ENCODE data around the gene GFRAL. TPM values are rescaled to one million over a fixed set of nuclear protein-coding genes. Genes with fewer than 3 reads are reported as not detected.

The GFRAL gene
- polyA plus RNA-seq, 1 donor from 2014 or later, result not detected

DNA sequence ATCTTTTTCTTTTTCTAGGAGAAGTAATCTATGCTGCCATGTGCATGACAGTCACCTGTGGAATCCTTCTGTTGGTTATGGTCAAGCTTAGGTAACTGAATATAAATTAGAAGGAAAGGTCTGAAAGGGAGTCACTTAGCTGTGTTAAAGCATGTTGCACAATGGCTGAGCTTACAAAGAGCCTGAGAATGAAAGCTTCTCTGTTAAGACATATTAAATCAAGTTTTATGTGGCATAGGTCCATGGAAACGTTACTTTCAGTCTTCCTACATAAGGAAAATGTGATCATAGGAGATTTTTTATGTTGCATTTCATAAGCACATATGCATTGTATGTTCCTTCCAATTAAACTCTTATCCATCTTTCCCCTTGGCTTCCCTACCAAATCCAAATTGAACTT lies 72.1 kb downstream of the GFRAL start:
- H3K27me3 ChIP-seq (ENCODE audit: insufficient read depth, low read depth, low read length), result no peaks in the 10 kb centered on the region
- H3K36me3 ChIP-seq (ENCODE audit: insufficient read depth, low read length), result no peaks in the 10 kb centered on the region
- no peaks in the 10 kb centered on the region for H3K79me2 ChIP-seq (replicated peaks; ENCODE audit: insufficient read depth, low read length)
- no peak overlapping the region for H3K4me3 ChIP-seq (ENCODE audit: low read length)
- no peak overlapping the region for H3K4me2 ChIP-seq (ENCODE audit: low read length)
- H3K27ac ChIP-seq (ENCODE audit: low read length), result no peak overlapping the region
- H3K9me2 ChIP-seq (ENCODE audit: insufficient read depth, low read length), result no peaks in the 10 kb centered on the region
- H2AFZ ChIP-seq (ENCODE audit: low read depth, low read length), result no peak overlapping the region
- H3K9ac ChIP-seq (ENCODE audit: low read length), result no peak overlapping the region
- no peaks in the 10 kb centered on the region for H3F3A ChIP-seq (ENCODE audit: insufficient read depth, low read length, poor library complexity, severe bottlenecking)
- H3K9me3 ChIP-seq (ENCODE audit: low read length), result no peaks in the 10 kb centered on the region
- no peak for TF ChIP-seq RAD21 (conservative IDR thresholded peaks at IDR 0.05)
- TF ChIP-seq MXI1 (conservative IDR thresholded peaks at IDR 0.05; ENCODE audit: poor library complexity, severe bottlenecking), result no peak
- TF ChIP-seq, protein P1, sequence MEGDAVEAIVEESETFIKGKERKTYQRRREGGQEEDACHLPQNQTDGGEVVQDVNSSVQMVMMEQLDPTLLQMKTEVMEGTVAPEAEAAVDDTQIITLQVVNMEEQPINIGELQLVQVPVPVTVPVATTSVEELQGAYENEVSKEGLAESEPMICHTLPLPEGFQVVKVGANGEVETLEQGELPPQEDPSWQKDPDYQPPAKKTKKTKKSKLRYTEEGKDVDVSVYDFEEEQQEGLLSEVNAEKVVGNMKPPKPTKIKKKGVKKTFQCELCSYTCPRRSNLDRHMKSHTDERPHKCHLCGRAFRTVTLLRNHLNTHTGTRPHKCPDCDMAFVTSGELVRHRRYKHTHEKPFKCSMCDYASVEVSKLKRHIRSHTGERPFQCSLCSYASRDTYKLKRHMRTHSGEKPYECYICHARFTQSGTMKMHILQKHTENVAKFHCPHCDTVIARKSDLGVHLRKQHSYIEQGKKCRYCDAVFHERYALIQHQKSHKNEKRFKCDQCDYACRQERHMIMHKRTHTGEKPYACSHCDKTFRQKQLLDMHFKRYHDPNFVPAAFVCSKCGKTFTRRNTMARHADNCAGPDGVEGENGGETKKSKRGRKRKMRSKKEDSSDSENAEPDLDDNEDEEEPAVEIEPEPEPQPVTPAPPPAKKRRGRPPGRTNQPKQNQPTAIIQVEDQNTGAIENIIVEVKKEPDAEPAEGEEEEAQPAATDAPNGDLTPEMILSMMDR (IDR thresholded peaks at IDR 0.05; ENCODE audit: poor library complexity, severe bottlenecking), result no peak
- TF ChIP-seq, protein P2, sequence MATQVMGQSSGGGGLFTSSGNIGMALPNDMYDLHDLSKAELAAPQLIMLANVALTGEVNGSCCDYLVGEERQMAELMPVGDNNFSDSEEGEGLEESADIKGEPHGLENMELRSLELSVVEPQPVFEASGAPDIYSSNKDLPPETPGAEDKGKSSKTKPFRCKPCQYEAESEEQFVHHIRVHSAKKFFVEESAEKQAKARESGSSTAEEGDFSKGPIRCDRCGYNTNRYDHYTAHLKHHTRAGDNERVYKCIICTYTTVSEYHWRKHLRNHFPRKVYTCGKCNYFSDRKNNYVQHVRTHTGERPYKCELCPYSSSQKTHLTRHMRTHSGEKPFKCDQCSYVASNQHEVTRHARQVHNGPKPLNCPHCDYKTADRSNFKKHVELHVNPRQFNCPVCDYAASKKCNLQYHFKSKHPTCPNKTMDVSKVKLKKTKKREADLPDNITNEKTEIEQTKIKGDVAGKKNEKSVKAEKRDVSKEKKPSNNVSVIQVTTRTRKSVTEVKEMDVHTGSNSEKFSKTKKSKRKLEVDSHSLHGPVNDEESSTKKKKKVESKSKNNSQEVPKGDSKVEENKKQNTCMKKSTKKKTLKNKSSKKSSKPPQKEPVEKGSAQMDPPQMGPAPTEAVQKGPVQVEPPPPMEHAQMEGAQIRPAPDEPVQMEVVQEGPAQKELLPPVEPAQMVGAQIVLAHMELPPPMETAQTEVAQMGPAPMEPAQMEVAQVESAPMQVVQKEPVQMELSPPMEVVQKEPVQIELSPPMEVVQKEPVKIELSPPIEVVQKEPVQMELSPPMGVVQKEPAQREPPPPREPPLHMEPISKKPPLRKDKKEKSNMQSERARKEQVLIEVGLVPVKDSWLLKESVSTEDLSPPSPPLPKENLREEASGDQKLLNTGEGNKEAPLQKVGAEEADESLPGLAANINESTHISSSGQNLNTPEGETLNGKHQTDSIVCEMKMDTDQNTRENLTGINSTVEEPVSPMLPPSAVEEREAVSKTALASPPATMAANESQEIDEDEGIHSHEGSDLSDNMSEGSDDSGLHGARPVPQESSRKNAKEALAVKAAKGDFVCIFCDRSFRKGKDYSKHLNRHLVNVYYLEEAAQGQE (IDR thresholded peaks at IDR 0.05; ENCODE audit: borderline replicate concordance), result no peak
- TF ChIP-seq EZH2 (IDR thresholded peaks at IDR 0.05; ENCODE audit: borderline replicate concordance, insufficient read depth, low read length, poor library complexity, severe bottlenecking), result no peak
- no peak for TF ChIP-seq POLR2AphosphoS5 (IDR thresholded peaks at IDR 0.05)
- no peak for TF ChIP-seq EP300 (conservative IDR thresholded peaks at IDR 0.05; ENCODE audit: poor library complexity, severe bottlenecking)
- TF ChIP-seq SMC3 (conservative IDR thresholded peaks at IDR 0.05; ENCODE audit: poor library complexity), result no peak
- TF ChIP-seq TAF1 (IDR thresholded peaks at IDR 0.05; ENCODE audit: low read depth), result no peak
- no peaks in the 10 kb centered on the region for H4K20me1 ChIP-seq (ENCODE audit: insufficient read depth)

DNA sequence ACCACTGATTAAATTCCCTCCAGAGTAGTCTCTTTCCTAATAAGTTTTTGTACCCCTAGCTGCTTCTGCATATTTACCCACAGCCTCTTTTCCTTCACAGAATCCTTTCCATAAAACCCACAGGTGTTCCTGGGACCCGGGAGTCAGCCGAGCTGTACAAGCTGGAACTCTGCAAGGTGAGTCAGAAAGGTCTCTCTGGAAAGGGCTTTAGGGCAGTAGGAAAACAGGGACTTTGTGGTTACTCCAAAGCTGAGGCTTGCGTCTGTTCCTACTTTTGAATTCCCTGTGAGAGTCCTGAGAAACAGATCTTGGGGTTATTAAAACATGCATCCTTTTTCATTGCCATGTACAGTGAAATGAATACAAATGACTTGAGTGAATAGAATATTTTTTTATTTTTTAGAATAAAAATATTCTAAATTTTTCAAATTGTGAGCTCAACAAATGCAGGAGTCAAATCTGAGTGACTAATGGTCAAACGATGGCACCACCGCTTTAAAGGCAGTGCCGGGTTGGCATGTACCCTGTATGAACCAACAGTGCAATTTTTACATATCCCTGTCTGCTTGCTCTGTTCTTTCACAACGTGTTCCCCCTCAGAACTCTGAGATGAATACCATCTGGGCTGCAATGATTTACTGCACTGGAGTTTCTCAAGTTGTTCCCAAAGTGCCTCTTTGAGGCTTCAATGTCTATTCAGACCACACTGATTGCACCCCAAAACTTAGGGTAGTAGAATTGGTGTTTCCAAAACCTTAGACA lies 78.4 kb downstream of the GFRAL start:
- no peaks in the 10 kb centered on the region for H3F3A ChIP-seq (ENCODE audit: insufficient read depth, low read length, poor library complexity, severe bottlenecking)
- no peaks in the 10 kb centered on the region for H4K20me1 ChIP-seq (ENCODE audit: insufficient read depth)
- H3K4me2 ChIP-seq (ENCODE audit: low read length), result no peak overlapping the region
- H3K27me3 ChIP-seq (ENCODE audit: insufficient read depth, low read depth, low read length), result no peaks in the 10 kb centered on the region
- H3K9ac ChIP-seq (ENCODE audit: low read length), result no peak overlapping the region
- no peak overlapping the region for H2AFZ ChIP-seq (ENCODE audit: low read depth, low read length)
- no peaks in the 10 kb centered on the region for H3K79me2 ChIP-seq (replicated peaks; ENCODE audit: insufficient read depth, low read length)
- H3K4me3 ChIP-seq (ENCODE audit: low read length), result no peak overlapping the region
- no peaks in the 10 kb centered on the region for H3K9me3 ChIP-seq (ENCODE audit: low read length)
- no peak overlapping the region for H3K27ac ChIP-seq (ENCODE audit: low read length)
- H3K9me2 ChIP-seq (ENCODE audit: insufficient read depth, low read length), result no peaks in the 10 kb centered on the region
- H3K36me3 ChIP-seq (ENCODE audit: insufficient read depth, low read length), result no peaks in the 10 kb centered on the region
- TF ChIP-seq MXI1 (conservative IDR thresholded peaks at IDR 0.05; ENCODE audit: poor library complexity, severe bottlenecking), result no peak
- TF ChIP-seq, protein P2 (IDR thresholded peaks at IDR 0.05; ENCODE audit: borderline replicate concordance), result no peak
- no peak for TF ChIP-seq SMC3 (conservative IDR thresholded peaks at IDR 0.05; ENCODE audit: poor library complexity)
- TF ChIP-seq EP300 (conservative IDR thresholded peaks at IDR 0.05; ENCODE audit: poor library complexity, severe bottlenecking), result no peak
- TF ChIP-seq EZH2 (IDR thresholded peaks at IDR 0.05; ENCODE audit: borderline replicate concordance, insufficient read depth, low read length, poor library complexity, severe bottlenecking), result no peak
- no peak for TF ChIP-seq RAD21 (conservative IDR thresholded peaks at IDR 0.05)

Data from neural cell (in vitro differentiated cells).